ENCODE data around the gene RBM12.

Gene RBM12

DNA sequence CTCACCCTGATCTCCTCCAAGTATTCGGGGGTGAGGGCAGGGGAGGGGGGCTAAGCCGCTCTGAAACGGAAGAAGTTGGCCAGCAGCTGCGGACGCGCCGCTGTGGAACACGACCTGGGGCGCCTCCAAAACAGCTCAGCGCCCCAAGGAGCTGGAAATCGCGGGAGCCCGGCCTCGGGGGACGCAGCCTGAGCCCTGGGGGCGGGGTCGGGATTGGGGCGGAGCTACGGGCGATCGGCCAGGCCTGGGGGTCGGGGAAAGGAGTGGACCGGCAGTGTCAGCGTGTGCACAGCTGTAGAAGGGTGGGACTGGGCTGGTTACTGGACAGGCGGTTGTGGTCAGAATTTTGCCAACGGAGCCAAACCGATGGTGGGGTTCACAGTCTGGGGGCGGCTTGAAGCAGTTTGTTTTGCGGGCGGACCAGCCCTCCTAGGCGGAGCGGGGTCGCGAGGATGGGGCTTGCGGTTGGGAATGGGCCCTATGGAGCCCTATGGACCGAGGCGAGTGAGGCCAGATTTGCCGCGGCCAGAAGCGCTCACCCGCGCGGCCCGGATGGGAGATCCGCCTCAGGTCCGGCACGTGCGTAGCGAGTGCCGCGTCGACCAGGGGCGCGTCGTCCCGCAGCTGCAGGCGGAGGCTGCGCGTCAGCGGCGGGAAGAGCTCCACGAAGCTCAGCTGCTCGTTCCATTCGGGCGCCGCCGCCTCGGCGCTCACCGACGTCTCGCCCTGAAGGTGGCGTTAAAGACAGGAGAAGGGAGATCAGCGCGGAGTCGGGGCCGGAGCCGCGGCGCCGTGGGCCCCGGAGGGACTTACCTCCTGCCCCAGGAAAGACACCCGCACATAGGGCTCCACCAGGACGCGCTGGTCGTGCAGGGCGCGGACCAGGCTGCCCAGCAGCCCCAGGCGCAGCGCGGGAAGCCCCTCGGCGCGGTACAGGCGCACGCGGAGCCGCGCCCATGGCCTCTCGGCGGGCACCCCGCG is 63.4 kb downstream of the RBM12 start:
- no peaks in the 10 kb centered on the region for H3K9me3 ChIP-seq (ENCODE audit: control insufficient read depth, low read length)
- peaks cover 11% of the 10 kb centered on the region for H3K4me1 ChIP-seq (ENCODE audit: control insufficient read depth, insufficient read depth, low read length)
- peak; percentile 82 for DNase-seq (ENCODE audit: low read depth)
- peaks cover 40% of the 10 kb centered on the region for H3K27me3 ChIP-seq (replicated peaks; ENCODE audit: control insufficient read depth, insufficient read depth, low read length)
- H3K36me3 ChIP-seq (ENCODE audit: control insufficient read depth, insufficient read depth, low read length, severe bottlenecking) = no peaks in the 10 kb centered on the region
- H3K4me3 ChIP-seq (ENCODE audit: low read length) = peak overlapping the region; percentile 71
- H3K9ac ChIP-seq (ENCODE audit: low read length) = no peak overlapping the region

DNA sequence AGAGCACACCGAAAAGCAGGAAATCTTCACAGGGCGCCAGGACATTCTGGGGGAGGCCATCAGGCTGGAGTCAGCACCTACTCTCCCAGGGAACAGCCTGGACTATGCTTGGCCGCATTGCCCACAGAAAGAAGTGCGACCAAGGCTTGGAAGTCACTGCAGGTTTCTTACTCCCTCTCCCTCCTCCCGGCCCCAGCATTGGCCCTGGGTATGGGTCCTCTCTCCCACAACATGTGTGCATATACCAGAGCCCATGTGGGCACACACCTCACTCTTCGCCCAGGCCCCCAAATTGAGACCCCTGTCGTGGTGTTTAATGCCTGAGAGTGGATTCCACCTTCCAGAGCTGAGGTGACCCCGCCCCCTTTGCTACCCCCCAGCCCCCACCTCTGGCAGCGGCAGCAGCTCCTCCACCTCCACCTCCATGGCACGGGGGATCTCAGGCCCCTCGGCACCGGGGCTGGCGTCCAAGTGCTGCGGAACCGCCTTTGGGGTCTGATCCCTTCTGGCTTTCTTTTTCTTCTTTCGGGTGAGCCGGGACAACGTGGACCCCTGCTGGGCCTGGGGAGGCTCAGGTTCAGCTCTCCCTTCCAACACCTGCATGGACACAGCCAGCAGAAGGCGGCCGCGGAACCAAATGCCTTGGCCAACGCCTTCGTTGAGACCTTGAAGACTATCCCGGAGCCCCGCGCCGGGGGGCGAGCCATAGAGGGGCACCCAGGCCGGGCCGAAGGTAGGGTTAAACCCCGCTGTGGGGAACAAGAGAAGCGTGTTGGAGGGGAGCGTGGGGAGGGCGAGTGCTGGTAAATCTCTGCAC is 64.3 kb downstream of the RBM12 start:
- peaks cover 11% of the 10 kb centered on the region for H3K4me1 ChIP-seq (ENCODE audit: control insufficient read depth, insufficient read depth, low read length)
- H3K9me3 ChIP-seq (ENCODE audit: control insufficient read depth, low read length) = no peaks in the 10 kb centered on the region
- no peak overlapping the region for H3K9ac ChIP-seq (ENCODE audit: low read length)
- no peaks in the 10 kb centered on the region for H3K36me3 ChIP-seq (ENCODE audit: control insufficient read depth, insufficient read depth, low read length, severe bottlenecking)
- no peak for DNase-seq (ENCODE audit: low read depth)
- peaks cover 49% of the 10 kb centered on the region for H3K27me3 ChIP-seq (replicated peaks; ENCODE audit: control insufficient read depth, insufficient read depth, low read length)
- H3K4me3 ChIP-seq (ENCODE audit: low read length) = no peak overlapping the region

GRCh38 chr20:35599776-35600120 is 65.0 kb downstream of the RBM12 start:
- H3K27me3 ChIP-seq (replicated peaks; ENCODE audit: control insufficient read depth, insufficient read depth, low read length) = peaks cover 48% of the 10 kb centered on the region

More at GRCh38 chr20:35599776-35600120, 65.0 kb downstream of the RBM12 start:
- Histone ChIP-seq H3K9ac (ENCODE audit: low read length) (no peak overlapping the region), H3K4me1 (ENCODE audit: control insufficient read depth, insufficient read depth, low read length) (peaks cover 11% of the 10 kb centered on the region), H3K9me3 (ENCODE audit: control insufficient read depth, low read length) (no peaks in the 10 kb centered on the region), H3K36me3 (ENCODE audit: control insufficient read depth, insufficient read depth, low read length, severe bottlenecking) (no peaks in the 10 kb centered on the region), H3K4me3 (ENCODE audit: low read length) (no peak overlapping the region)
- DNase-seq (ENCODE audit: low read depth) = no peak
